AG09309 (cell line): ENCODE results near the gene GLP2R.

Experiments
- DNase-seq: peaks from one replicate; pipeline ENCODE4 v3.0.0-alpha.2; 2010; ENCODE audit warnings: low read depth
- H3K4me3 ChIP-seq: 2 replicates; pipeline ENCODE4 v1.5.1; 2011; ENCODE audit warnings: mild to moderate bottlenecking, low read depth, low read length, moderate library complexity; ENCODE audit not compliant: control insufficient read depth
- CTCF ChIP-seq: IDR thresholded peaks from 2 replicates; pipeline ENCODE4 v1.5.1; 2011; ENCODE audit warnings: mild to moderate bottlenecking, low read depth, low read length, inconsistent platforms; ENCODE audit not compliant: insufficient read depth, control insufficient read depth; ENCODE audit errors: missing control alignments

The GLP2R gene

DNA sequence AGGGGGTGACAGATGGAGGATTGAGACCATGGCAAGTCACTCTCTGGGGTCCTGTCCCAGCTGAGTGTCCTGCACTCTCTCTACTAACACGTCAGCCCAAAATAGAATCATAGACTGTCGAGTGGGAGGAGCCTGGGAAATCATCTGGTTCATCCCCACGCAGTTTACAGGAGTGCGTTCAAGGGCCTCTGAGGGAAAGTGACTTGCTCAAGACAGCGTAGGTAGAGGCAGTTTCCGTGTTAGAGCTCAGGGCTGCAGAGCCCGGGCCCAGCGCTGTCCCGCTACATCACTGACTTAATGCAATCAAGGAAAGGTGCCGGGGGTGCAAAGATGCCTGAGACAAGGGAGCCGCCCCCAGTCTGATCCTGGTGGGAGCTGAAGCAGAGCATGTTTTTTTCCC, 14.2 kb upstream of the GLP2R start:
- no peak for TF ChIP-seq CTCF
- DNase-seq = no peak
- H3K4me3 ChIP-seq = no peak overlapping the region

DNA sequence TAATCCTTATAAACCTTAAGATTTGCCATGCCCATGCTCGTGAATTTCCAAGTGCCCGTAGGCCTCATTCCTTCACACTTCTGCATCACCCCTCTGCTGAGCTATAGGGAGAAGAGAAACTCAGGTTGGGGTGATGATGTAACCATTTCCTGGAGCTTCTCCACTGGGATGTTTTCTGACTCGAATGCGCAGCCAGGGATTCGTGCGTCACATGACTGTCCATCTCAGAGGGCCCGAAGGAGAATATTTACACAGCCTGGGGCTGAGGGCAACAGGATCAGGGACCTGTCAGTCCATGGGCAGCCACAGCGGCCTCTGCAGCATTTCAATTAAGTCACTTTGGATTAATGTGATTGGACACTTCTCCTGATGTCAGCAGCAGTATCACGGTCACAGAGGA, 12.6 kb upstream of the GLP2R start:
- DNase-seq = no peak
- no peak for TF ChIP-seq CTCF
- H3K4me3 ChIP-seq = no peak overlapping the region

- no peak overlapping the region for H3K4me3 ChIP-seq
- DNase-seq = no peak
- no peak for TF ChIP-seq CTCF
Measured at GRCh38 chr17:9814337-9814945, 11.3 kb upstream of the GLP2R start.

DNA sequence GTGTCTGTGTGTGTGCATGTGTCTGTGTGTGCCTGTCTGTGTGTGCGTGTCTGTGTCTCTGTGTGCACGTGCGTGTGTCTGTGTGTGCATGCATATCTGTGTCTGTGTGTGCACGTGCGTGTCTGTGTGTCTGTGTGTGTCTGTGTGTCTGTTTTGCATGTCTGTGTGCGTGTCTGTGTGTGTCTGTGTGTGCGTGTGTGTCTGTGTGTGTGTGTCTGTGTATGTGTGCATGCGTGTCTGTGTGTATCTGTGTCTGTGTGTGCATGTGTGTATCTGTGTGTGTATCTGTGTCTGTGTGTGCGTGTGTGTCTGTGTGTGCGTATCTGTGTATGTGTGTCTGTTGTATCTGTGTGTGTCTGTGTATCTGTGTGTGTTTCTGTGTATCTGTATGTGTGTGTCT, 9.3 kb upstream of the GLP2R start:
- no peak overlapping the region for H3K4me3 ChIP-seq
- TF ChIP-seq CTCF = no peak
- DNase-seq = no peak

GRCh38 chr17:9817086-9817485, 8.6 kb upstream of the GLP2R start:
- TF ChIP-seq CTCF = no peak
- no peak overlapping the region for H3K4me3 ChIP-seq
- DNase-seq = no peak

DNA sequence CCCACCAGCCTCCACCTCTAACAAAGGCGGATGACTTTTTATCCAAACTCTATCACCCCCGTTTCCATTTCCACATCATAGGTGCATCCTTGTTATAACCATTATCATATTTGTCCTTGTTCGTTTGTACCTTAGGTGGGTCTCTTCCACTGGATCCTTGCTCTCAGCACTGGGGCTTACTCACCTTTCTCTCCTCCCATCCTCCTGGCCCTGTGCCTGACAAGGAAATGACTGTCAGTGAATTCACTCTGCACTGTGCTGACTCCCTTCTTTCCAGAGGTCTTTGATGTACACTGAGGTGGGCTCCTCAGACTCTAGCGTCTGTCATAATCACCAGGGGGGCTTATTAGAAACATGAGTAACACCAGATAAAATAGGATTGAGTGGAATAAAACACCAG, 7.0 kb upstream of the GLP2R start:
- no peak for TF ChIP-seq CTCF
- no peak overlapping the region for H3K4me3 ChIP-seq
- no peak for DNase-seq

- H3K4me3 ChIP-seq = no peak overlapping the region
- no peak for TF ChIP-seq CTCF
- DNase-seq = no peak
Measured at GRCh38 chr17:9820448-9820847, 5.3 kb upstream of the GLP2R start.
